B cell (primary cell): Measurements from ENCODE around the gene DIPK1B. TPM values are rescaled to one million over a fixed set of nuclear protein-coding genes. Genes with fewer than 3 reads are reported as not detected.

ENCODE experiments used
- ATAC-seq: fragments of 200-7000 bp; cut with Tn5 transposase; one replicate; pipeline ENCODE4 v1.10.0; 2021; ENCODE audit warnings: low read depth, mild to moderate bottlenecking, moderate number of reproducible peaks, moderate library complexity
- CTCF ChIA-PET: fragments of 350-600 bp; sonication (Branson Sonifier 250); formaldehyde crosslinking; loops from one replicate; lab custom pipeline; 2021; ENCODE audit warnings: antibody characterized with exemption, inconsistent platforms; lab: Charles Lee
- POLR2A ChIA-PET: fragments of 350-600 bp; sonication (Branson Sonifier 250); formaldehyde crosslinking; loops from one replicate; lab custom pipeline; 2021; ENCODE audit warnings: antibody characterized with exemption; lab: Charles Lee
- DNase-seq: peaks from one replicate; pipeline ENCODE4 v3.0.0; 2013
- H2AFZ ChIP-seq: 2 replicates; pipeline ENCODE4 v1.6.1; 2012; ENCODE audit warnings: mild to moderate bottlenecking, low read depth, low read length; ENCODE audit not compliant: insufficient read depth, poor library complexity, severe bottlenecking
- H3K27ac ChIP-seq, 2 donors: 1 replicate in 1 of 2; 2 replicates in 1 of 2; pipeline ENCODE4 v1.5.1; 2012 to 2013; ENCODE audit warnings: low read length in 2 of 2, mild to moderate bottlenecking in 2 of 2, moderate library complexity in 1 of 2
- H3K27me3 ChIP-seq, 4 experiments: fragments of 200-600 bp in 1 of 4; sonication (generic) in 1 of 4; replicated peaks in 1 of 4; 1 replicate in 2 of 4; 2 replicates in 2 of 4; pipeline versions ENCODE4 v1.6.1 to v1.7.0; 2013 to 2016; ENCODE audit warnings: low read length in 3 of 4, mild to moderate bottlenecking in 2 of 4, mixed read lengths in 1 of 4, moderate library complexity in 1 of 4; ENCODE audit not compliant: insufficient read depth in 4 of 4, control insufficient read depth in 3 of 4; ENCODE audit errors: control extremely low read depth in 1 of 4
- H3K36me3 ChIP-seq, 2 experiments: replicated peaks in 1 of 2; 1 replicate in 1 of 2; 2 replicates in 1 of 2; pipeline versions ENCODE4 v1.6.1 to v1.7.1; 2013; ENCODE audit warnings: low read length in 1 of 2; ENCODE audit not compliant: insufficient read depth in 2 of 2, control insufficient read depth in 1 of 2; ENCODE audit errors: control extremely low read depth in 1 of 2, extremely low read depth in 1 of 2
- H3K4me1 ChIP-seq, 2 donors: fragments of 200-600 bp in 1 of 2; sonication (generic) in 1 of 2; 1 replicate in 1 of 2; 2 replicates in 1 of 2; pipeline versions ENCODE4 v1.5.1 to v1.6.1; 2013 to 2017; ENCODE audit warnings: low read length in 2 of 2; ENCODE audit not compliant: control insufficient read depth in 2 of 2, insufficient read depth in 2 of 2
- H3K4me2 ChIP-seq: replicated peaks from 2 replicates; pipeline ENCODE3; 2012; ENCODE audit warnings: mild to moderate bottlenecking, low read depth, low read length; ENCODE audit not compliant: poor library complexity, severe bottlenecking
- H3K4me3 ChIP-seq, 5 experiments: fragments of 200-600 bp in 1 of 5; sonication (generic) in 1 of 5; 1 replicate in 3 of 5; 2 replicates in 2 of 5; pipeline versions ENCODE4 v1.5.1 to v1.7.0; 2011 to 2016; ENCODE audit warnings: low read length in 4 of 5, mild to moderate bottlenecking in 4 of 5, low read depth in 2 of 5, control low read depth in 1 of 5, moderate library complexity in 1 of 5; ENCODE audit not compliant: insufficient read depth in 1 of 5; ENCODE audit errors: control extremely low read depth in 1 of 5, extremely low read depth in 1 of 5
- H3K79me2 ChIP-seq: fragments of 200-600 bp; sonication (generic); one replicate; pipeline ENCODE4 v1.6.0; 2016; ENCODE audit warnings: low read length; ENCODE audit not compliant: control insufficient read depth, insufficient read depth
- H3K9ac ChIP-seq: fragments of 200-600 bp; sonication (generic); 2 replicates; pipeline ENCODE4 v1.6.1; 2017; ENCODE audit warnings: mild to moderate bottlenecking, low read length, moderate library complexity
- H3K9me3 ChIP-seq, 3 donors: one replicate each; pipeline versions ENCODE4 v1.6.1 to v1.7.1; 2013; ENCODE audit warnings: low read length in 2 of 3; ENCODE audit not compliant: control insufficient read depth in 2 of 3, insufficient read depth in 1 of 3; ENCODE audit errors: control extremely low read depth in 1 of 3
- H4K20me1 ChIP-seq: 2 replicates; pipeline ENCODE4 v1.6.0; 2012; ENCODE audit warnings: mild to moderate bottlenecking, low read length; ENCODE audit not compliant: insufficient read depth, control insufficient read depth, poor library complexity, severe bottlenecking
- H3K27ac Mint-ChIP-seq: one replicate; pipeline ENCODE4 v1.8.0; 2021; ENCODE audit warnings: mixed read lengths
- H3K27me3 Mint-ChIP-seq: one replicate; pipeline ENCODE4 v1.8.0; 2021; ENCODE audit warnings: mixed read lengths
- H3K4me1 Mint-ChIP-seq: one replicate; pipeline ENCODE4 v1.8.0; 2021; ENCODE audit warnings: mixed read lengths
- H3K4me3 Mint-ChIP-seq: one replicate; pipeline ENCODE4 v1.8.0; 2021; ENCODE audit warnings: mixed read lengths
- H3K9me3 Mint-ChIP-seq: one replicate; pipeline ENCODE4 v1.8.0; 2022; ENCODE audit warnings: mixed read lengths; ENCODE audit not compliant: insufficient read depth
- CTCF ChIP-seq: fragments of 200-600 bp; IDR thresholded peaks from one replicate; pipeline ENCODE4 v1.8.0; 2022; ENCODE audit warnings: antibody characterized with exemption, mild to moderate bottlenecking
- EZH2 ChIP-seq: IDR thresholded peaks from 2 replicates; pipeline ENCODE4 v1.6.1; 2012; ENCODE audit warnings: borderline replicate concordance, low read depth, mild to moderate bottlenecking, moderate library complexity, low read length; ENCODE audit not compliant: insufficient read depth, poor library complexity, severe bottlenecking
- WGBS: methylation state at CpG from one replicate; pipeline ENCODE4 v1.1.5; 2013; ENCODE audit warnings: missing lambda C conversion rate; ENCODE audit not compliant: insufficient coverage; 5-methylcytosine and 5-hydroxymethylcytosine counted together
- intact Hi-C: fragments of 100-400 bp; cut with micrococcal nuclease; formaldehyde crosslinking; loops from one replicate; pipeline ENCODE4 v1.10.0; 2022
- polyA plus RNA-seq: library from polyadenylated mRNA; depleted of rRNA; stranded (reverse); fragments of >200 nt; gene quantifications from 2 replicates; pipeline ENCODE4 v1.2.3, GENCODE V29; 2012
- total RNA-seq, 2 donors: library from RNA; stranded (reverse); fragments of 120-200 nt in 1 of 2; gene quantifications; 1 replicate in 1 of 2; 2 replicates in 1 of 2; pipeline versions ENCODE4 v1.2.3 to v1.2.4, GENCODE V29; 2013 to 2022

DIPK1B gene
- total and polyA plus RNA-seq, 2 donors (not counting 1 experiment from before 2014, with no cell fraction given), result 9.6 TPM

DNA sequence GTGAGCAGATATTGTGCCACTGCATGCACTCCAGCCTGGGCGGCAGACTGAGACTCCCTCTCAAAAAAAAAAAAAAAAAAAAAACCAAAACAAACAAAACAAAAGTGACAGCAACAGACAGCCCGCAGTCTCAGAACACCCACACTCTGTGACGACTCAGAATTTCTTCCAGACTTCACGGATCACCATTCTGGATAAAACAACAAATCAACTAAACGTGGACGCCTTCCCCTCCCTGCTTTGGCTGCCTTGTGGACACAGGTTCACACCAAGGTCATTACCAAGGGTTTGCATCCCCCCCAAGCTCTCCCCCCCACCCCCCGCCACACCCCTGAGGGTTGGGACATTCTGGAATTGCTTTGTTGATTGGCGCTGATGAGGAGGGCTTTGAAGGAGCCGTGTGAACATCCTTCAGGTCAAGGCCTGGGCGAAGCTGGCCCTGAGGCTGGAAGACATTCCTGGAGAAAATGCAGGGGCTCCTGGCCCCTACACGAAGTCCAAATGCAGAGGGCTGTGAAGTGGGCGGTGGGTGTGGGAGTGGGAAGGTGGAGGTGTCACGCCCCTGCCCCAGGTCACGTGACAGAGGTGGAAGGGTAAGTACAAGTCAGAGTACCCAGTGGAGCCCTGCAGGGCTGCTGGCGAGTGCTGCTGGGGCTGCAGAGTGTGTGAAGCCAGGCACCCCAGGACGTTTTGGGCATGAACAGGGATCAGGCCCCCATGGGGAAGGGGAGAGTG, 20.2 kb downstream of the DIPK1B start:
- Histone ChIP-seq H3K27me3 (no peaks in the 10 kb centered on the region), H3K27ac (no peak overlapping the region), H3K9ac (no peak overlapping the region), H3K79me2 (peaks cover 3% of the 10 kb centered on the region), H3K4me2 (no peak overlapping the region), H2AFZ (no peak overlapping the region), H3K36me3 (no peaks in the 10 kb centered on the region), H4K20me1 (peaks cover 3% of the 10 kb centered on the region), H3K9me3 (no peaks in the 10 kb centered on the region), H3K4me1 (peaks cover 5 to 12% of the 10 kb centered on the region in 2 donors), H3K4me3 (no peak overlapping the region)
- ChIA-PET POLR2A (interaction anchor here (0.6 kb wide), 2 partner anchors 57 to 501 kb away, joined by 4 to 5 read pairs; no protein-coding TSS in a partner anchor), CTCF (interaction anchor here (0.6 to 1.6 kb wide), 2 partner anchors 23 to 388 kb away, joined by 3 read pairs; no protein-coding TSS in a partner anchor)
- H3K27me3 Mint-ChIP-seq, result no peaks in the 10 kb centered on the region
- TF ChIP-seq CTCF (no peak), EZH2 (no peak)
- no peaks in the 10 kb centered on the region for H3K9me3 Mint-ChIP-seq
- H3K4me3 Mint-ChIP-seq, result no peak overlapping the region
- intact Hi-C loops, result no loop called here
- no peak for DNase-seq
- peak overlapping the region; percentile 26 for H3K27ac Mint-ChIP-seq
- ATAC-seq, result no peak
- 82% methylated on average over 13 of the region's 16 CpGs for WGBS
- H3K4me1 Mint-ChIP-seq, result peaks cover 18% of the 10 kb centered on the region

- Histone ChIP-seq H4K20me1 (peaks cover 5% of the 10 kb centered on the region), H3K9me3 (no peaks in the 10 kb centered on the region), H3K9ac (no peak overlapping the region), H3K4me3 (no peak overlapping the region), H3K36me3 (peaks cover 0 to 6% of the 10 kb centered on the region in 2 experiments), H2AFZ (no peak overlapping the region), H3K27ac (no peak overlapping the region), H3K79me2 (no peaks in the 10 kb centered on the region), H3K4me2 (no peak overlapping the region), H3K4me1 (peaks cover 5 to 9% of the 10 kb centered on the region in 2 donors), H3K27me3 (no peaks in the 10 kb centered on the region)
- CTCF ChIA-PET, result no interaction called here
- no peaks in the 10 kb centered on the region for H3K9me3 Mint-ChIP-seq
- peak overlapping the region; percentile 47 for H3K27ac Mint-ChIP-seq
- no peak for ATAC-seq
- no peaks in the 10 kb centered on the region for H3K27me3 Mint-ChIP-seq
- TF ChIP-seq CTCF (no peak), EZH2 (no peak)
- no peak for DNase-seq
- intact Hi-C loops, result no loop called here
- H3K4me1 Mint-ChIP-seq, result peaks cover 18% of the 10 kb centered on the region
- no peak overlapping the region for H3K4me3 Mint-ChIP-seq
- POLR2A ChIA-PET, result no interaction called here
- 97% methylated on average over 12 of the region's 12 CpGs for WGBS
Observed at GRCh38 chr9:136733611-136734010, 21.2 kb downstream of the DIPK1B start.
